ENCODE data around the gene OLA1.

The OLA1 gene

DNA sequence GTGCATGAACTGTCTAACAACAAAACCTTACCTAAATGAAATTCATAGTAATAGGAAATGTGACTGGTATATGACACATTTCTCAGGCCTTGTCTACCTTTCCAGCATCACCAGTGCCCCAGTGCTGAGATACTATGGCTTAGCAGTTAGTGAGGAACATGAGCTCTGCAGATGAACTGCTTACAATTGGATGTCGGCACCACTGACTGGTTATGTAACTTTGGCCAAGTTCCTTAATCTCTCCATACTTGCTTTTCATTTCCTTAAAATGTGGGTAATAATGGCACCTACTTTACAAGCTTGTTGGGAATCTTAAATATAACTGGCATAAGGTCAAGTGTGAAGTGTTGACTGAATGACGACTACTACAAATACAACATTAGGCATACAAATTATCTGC is 136.3 kb downstream of the OLA1 start:
- DNase-seq: no peak

DNA sequence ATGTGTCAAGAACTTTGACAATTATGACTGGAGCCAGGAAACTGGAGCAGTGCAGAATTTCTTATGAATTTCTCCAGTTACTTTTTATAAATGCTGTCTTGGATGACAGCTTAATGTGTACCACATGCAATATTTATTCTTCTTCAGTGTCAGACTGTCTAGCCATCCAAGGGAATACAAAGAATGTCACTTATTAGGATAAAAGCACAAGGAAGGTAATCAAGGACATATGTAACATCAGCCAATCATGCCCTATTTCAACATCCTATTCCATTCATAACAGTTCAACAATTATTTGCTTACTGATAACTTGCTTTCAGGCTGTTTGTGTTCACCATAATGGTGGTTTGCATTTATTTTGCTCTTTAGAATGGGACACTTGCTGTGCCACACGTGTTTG is 139.8 kb downstream of the OLA1 start:
- DNase-seq: no peak

DNA sequence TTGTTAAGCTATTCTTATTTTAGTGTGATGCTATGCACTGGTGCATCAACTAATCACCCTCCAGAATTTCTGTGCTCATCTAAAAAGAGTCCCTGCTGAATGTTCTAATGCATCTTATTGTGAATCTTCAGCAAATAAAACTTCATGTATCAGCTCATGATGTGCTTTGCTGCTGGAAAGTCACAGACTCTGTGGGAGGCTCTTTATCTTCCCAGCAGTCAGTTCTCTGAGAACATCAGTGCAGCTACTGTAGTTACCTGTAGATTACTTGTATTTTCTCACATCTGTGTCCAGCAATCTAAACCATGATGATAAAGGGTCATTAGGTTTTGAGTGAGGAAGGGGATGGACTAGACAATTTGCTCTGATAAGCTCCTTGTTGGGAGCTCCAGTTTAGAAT is 141.6 kb downstream of the OLA1 start:
- no peak for DNase-seq

DNA sequence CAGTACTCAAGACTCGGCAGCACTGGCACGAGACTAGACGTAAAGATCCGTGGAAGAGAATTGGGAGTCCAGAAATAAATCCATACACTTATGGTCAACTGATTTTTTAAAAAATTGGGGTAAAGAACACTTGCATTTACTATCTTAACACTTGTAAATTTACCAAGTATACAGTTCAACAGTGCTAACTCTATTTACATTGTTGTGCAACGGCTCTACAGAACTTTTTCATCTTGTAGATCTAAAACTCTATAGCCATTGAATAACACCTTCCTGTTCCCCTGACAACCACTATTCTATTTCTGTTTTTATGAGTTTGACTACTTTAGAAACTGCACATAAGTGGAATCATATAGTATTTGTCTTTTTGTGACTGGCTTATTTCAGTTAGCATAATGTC is 153.8 kb downstream of the OLA1 start:
- no peak for DNase-seq

DNA sequence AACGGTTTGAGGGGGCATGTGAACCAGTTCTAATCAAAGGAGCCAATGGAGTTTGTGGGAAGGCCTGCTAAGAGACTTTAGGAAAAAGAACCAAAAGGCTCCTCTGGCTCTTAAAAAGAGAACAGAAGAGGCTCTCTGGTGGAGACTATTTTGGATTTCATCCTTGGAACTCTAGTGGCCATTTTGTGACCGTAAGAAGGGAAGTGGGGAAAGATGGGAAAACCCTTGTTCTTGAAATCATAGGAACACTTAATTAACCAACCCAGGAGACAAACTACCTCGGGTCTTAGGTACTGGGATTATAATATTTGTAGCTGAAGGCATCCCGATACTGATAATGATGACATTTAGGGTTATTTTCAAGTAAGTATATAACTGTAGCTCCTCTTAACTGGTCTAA is 157.9 kb downstream of the OLA1 start:
- no peak for DNase-seq

DNA sequence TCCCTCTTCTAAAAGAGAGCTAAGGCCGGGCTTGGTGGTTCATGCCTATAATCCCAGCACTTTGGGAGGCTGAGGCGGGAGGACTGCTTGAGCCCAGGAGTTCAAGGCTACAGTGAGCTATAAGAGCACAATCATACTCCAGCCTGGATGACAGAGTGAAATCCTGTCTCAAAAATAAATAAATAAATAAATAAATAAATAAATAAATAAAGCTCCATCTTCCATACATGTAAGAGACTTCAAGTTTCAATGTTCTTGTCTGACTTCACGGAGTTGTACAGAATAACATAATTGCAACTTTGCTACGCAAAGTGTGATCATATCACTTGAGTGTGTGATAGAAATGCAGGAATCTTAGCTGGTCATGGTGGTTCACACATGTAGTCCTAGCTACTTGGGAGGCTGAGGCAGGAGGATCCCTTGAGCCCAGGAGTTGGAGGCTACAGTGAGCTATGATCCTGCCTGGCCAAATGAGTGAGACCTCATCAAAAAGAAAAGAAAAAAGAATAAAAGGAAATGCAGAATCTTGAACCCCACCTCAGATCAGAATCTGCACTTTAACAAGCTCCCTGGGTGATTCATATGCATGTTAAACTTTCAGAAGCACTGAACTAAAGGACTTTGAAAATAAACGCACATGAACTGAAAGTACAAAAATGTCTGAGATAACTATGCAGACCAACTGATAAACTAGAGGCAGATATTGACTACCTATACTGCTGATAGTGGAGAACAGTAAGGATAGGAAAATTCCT is 159.4 kb downstream of the OLA1 start:
- no peak for DNase-seq

DNA sequence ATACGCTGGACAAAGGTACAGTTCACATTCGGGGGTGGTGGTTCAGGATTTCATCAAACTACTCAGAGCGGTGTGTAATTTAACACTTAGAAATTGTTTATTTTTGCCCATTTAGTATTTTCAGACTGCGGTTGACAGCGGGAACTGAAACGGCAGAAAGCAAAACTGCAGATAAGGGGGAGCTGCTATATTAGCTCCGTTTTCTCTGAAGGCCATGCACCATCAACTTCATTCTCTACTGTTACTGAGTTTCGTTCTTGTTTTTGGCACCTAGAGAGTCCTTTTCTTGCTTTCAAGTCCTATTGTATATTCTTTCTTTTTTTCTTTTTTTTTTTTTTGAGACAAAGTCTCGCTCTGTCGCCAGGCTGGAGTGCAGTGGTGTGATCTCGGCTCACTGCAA is 161.6 kb downstream of the OLA1 start:
- no peak for DNase-seq

DNA sequence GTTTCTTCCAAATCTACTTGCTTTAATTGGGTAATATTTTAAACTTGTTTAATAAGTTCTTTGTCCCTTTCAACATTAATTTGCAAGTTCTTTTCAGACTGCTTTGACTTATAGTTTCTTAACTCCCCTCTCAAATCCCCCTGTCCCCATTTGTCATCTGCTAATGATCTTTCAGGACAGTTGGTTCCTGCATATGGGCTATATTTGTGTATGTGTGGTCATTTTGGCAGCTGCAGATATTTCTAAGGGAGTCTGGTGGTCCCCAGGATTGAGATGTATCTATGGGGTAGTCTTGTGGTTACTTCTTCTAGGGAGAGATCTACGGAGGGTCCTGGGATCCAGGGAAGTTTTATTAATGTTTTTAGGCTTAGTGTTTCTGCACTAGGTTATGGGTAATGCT is 162.6 kb downstream of the OLA1 start:
- no peak for DNase-seq

DNA sequence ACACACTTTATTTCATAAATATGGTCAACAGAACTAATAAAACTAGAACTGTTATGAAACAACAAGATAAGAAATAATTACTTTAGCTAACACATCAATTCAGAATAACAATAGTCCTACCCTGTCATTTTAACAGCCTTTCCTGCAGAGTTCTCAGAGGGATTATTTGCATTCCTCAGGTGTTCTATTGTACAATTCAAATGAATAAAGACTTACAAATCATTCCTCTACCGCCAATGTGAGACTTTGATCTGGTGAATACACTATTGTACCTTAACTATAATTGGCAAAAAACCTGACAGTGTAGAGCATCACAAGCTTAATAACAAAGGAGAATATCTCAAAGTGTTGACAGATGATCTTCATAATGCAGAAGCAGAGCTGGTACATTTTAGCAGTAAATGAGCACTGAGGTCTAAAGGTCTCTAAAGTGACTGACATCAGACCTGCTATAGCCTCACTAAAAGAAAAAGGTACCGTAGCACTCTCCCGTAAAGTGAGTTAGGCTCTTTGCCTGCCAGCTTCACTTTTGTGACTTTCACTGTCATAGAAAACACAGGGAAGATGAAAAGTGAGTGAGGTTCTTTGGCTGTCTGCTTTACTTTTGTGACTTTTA is 164.4 kb downstream of the OLA1 start:
- DNase-seq: no peak

DNA sequence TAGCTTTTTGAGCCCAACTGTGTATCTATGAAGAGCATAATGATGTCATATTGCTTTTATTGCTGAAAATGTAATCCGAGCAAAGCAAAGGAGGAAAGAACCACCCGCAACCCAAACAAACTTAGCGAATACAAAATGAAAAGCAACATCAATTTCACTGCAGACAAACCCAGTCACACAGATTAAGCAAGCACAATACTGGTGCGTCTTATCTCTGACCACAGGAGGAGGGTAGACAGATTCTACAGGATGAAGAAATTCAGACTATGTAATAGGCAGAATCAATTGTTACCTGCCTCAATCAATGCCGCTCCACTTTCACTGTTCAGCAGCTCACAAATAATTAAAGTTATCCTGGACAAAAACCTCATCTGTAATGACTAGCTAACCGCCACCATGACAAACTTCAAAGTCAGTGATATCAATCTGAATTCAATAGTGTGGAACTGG is 167.6 kb downstream of the OLA1 start:
- no peak for DNase-seq

DNA sequence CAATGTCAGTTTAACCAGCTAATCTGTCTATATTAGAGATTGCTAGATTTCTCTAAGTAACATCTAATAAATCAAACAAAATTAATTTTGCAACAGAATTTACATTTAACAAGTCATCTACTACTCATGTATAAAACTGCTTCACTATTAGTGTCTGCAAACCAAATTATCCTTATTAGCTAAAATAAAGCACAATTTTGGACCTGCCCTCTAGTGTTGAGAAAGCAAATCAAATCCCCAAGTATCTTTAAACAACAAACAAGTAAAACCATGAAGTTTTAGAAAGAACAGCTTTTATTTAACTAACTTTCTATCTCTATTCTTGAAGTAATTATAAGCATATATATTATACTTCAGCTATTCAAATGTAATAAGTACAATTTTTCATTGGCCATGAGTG is 170.1 kb downstream of the OLA1 start:
- no peak for DNase-seq

DNA sequence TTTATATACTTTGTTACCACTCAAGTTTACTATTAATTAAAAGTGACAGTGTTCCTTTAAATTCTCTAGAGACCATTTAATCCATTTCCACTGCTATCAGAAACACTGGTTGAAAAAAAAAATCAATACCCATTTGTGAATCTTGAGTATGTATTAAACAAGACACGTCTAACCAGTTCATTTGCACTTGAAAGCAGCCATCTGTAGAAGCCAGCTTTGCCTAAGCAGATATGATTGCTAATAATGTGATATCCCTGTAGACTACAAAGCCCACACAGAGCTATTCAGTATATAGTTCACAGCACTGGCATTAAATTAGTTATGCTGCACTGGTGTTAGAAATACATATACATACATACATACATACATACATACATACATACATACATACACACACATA is 171.4 kb downstream of the OLA1 start:
- no peak for DNase-seq

DNA sequence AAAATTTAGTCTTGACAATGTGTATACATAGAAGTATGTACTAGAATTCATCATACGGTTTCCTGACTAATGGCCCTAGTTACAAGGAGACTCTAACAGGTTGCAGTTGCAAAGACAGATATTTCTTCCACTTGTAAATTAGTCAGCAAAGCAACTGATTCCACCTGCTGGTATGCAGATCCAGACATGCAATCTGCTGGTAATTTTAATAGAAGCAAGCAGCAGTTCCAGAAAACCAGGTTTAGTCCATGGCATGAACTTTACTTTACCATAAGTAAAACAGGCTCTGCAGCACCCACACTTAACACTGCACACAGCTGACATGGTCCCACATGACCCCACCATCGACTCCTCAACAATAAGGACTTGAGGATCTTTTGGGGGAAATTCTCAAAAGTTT is 172.3 kb downstream of the OLA1 start:
- DNase-seq: no peak

DNA sequence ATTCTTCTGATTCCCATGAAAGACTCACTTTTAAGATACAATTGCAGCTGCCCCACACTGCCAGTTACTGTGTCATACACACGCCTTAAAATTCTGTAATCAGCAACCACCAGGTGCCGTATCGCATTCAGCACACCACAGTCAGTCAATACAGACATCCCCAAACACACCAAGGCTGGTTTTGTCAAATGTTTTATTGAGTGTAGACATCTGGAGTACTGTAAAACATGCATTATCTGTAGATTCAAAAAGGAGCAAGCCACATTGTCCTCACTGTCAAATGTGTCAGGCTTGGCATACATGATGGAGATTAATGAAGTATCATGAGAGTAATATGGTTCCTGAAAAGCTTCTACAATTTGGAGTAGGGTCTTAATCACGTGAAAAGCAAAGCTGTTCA is 173.5 kb downstream of the OLA1 start:
- DNase-seq: no peak

DNA sequence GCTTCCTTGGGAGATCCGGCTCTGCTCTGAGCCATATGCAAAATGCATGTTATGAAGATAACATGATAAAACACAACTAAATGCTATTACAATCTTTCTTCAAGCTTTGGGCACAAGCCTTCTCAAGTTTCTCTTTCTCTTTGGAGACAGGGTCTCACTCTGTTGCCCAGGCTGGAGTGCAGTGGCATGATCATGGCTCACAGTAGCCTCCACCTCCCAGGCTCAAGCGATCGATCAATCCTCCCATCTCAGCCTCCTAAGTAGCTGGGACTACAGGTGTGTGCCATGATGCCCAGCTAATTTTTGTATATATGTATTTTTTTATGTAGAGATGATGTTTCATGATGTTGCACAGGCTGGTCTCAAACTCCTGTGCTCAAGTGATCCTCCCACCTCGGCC is 175.5 kb downstream of the OLA1 start:
- DNase-seq: no peak

DNA sequence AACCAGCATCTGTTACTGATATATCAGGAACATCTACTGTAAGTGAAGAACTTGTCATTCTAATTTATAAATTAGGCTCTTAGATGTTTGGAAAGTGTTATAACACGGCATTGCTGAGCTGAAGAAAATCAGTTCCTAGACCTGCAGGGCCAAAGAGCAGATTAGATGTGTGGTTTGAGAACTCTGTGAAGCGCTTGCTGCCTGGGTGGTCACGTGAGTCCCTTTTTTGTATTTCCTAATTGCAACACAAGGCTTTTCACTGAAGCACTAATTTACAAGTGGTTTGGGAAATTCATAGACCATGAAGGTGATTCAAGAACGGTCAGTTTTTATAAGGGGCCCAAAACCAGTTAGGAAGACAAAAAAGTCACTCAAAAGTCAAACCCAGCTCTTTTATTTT is 176.3 kb downstream of the OLA1 start:
- DNase-seq: no peak

DNA sequence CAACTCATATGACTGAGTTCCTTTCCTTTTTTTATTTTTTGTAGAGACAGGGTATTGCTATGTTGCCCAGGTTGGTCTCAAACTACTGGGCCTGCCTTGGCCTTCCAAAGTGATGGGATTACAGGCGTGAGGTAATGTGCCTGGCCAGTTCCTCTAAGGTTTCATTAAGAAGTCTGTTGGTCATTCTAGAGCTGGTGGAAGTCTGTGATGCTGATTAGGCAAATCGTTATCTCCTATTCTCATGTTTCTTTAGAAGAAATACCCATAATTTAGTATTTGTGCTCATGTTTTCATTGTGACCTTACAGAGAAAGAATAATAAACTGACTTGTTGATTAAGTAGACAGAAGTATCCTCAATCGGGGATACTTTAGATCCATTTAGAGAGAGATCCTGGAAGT is 177.0 kb downstream of the OLA1 start:
- DNase-seq: no peak

DNA sequence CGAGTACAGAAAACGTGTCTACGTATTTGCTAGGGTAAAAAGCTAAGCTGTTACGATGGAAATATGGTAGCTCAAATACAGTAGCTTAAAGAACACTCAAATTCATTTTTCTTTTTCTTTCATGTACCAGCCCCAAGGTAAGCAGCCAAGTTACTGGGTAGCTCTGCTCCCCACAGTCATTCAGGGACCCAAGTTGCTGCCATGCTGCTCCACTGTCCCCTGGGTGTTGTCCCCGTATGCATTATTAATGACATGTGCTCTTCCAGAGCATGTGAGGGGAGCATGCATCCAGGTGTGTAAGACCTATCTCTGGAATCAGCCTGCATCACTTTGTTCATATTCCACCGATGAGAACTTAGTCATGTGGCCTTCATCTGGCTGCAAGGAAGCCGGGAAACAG is 178.1 kb downstream of the OLA1 start:
- no peak for DNase-seq

DNA sequence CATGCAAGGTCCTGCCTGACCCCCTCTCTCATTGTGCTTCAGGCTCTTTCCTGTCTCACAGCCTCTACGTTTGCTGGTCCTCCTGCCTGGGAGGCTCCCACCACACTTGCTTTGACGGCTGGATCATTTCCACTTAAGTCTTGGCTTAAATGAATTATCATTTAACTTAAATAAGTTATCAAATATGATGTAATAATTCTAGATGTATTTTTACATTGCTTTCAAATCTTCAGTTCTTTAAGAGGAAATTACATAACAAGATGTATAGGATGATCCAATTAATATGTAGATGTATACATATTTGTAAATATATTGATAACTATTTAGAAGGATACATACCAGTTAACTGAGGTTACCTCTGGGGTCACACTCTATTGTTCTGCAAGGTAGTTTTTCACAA is 180.5 kb downstream of the OLA1 start:
- DNase-seq: no peak

DNA sequence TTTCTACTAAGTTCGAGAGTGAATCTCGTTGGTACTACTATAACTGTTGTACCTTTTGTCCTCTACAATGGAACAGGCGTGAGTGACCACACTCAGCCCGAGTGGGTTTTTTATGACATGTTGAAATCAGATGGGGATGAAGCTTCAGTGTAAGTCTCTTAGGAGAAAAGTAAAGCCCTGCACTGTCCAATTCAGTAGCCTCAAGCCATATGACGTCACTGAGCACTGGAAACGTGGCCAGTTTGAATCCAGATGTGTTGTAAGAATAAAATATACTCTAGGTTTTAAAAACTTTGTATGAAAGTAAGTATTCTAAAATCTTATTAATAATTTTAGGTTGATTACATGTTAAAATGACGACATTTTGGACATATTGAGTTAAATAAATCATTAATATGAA is 181.5 kb downstream of the OLA1 start:
- DNase-seq: no peak

DNA sequence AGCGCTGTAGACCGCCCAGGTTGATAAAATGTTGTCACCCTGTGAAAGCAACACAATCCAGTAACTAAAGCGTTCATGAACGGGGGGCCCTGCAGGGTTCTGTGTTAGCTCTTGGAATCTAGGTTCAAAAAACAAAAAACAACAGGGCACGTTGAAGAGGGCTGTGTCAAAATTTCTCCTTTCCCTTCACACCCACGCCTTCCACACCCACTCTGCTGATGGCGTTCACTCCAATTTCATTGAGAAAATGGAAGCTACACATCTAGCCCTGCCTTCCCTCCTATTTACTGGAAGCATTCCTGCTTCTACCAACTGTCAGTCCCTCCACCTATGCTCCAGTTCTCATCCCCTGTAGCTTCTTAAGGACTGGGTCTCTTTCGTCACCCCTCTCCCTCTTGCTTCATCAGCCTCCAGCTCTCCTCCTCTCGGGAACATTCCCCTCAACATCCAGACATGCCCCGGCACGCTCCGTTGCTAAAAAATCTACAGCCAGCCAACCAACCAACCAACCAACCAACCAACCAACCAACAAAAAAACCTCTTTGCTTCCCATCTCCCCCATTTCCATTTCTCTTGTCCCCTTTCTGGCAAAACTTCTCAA is 184.7 kb downstream of the OLA1 start:
- DNase-seq: no peak

DNA sequence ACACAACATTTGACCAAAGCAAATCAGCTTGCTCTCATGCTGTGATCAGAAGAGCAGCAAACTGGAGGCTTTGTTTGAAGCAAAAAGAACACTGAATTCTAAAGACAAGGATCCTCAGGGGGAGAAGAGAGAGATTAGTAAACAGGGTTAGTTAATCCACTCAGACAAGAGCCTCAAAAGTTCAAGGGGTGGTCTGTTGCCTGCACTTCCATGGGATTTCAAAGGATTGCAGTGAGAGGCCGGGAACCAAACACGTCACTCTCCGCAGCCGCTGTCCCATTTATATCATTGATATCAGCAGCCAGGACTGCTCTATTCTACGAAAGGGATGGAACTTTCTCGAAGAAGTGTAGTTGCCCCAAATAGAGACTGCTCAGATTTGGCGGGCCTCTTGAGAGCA is 185.4 kb downstream of the OLA1 start:
- DNase-seq: no peak

DNA sequence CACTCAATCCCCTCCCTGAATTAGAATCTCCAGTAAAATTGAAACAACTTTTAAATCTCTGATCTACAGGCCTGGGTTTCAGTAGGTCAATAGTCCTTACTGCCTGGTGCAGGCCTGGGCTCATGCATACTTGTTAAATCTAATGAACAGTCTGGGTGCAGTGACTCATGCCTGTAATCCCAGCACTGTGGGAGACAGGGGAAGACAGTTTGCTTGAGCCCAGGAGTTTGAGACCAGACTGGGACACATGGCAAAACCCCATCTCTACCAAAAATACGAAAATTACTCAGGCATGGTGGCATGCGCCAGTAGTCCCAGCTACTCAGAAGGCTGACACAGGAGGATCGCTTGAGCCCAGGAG is 188.5 kb downstream of the OLA1 start:
- DNase-seq: no peak

DNA sequence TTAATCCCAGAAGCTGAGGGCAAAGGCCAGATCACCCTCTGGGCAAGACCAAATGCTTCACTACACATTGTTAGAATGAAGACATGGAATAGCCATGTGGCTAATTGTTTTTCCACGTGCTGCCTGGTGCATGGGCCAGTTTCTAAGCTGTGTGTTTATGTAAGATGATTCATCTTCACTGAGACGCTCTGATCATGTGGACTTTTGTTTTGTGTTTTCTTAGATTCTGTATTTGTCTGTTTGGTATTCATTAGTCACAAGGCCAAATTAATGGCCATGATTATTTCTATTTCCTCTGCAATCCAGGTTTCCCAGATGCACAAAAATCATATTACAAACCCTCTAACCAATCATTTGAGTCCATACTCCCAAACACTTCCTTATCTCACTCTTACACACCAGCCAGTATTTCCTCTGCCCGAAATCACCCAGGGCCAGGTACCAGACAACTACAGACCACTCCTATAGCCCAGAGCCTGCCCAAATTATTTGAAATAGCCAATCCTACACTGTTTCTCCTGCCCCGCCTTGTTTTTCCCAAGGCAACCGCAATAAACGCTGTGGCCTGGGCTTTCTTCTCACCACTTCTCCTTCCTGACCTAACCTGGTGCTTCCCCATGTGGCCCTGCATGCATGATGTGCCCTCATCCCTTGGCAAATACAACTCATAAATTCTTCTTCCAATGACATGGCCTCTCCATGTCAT is 189.0 kb downstream of the OLA1 start:
- DNase-seq: no peak
